ENCODE measurements around the gene DHX32.
"Not testable (repeated sequence)": the region's sequence is repeated elsewhere in the genome, so short reads cannot be mapped to it uniquely, and the experiment has no call there.

DNA sequence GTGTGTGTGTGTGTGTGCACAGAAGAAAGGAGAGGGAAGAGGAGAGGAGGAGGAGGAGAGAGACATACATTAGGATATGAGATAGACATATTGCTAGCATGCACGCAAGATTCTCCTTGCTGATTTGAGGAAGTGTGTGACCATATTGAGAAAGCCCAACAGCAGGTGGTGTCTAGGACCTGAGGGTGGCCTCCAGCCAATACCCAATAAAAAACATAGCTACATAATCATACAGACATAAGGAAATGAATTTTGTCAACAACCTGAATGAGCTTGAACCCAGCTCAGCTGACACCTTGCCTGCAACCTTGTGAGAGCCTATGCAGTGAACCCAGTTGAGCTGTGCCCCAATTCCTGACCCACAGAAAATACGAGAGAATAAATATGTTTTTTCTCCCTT is 26.5 kb upstream of the DHX32 start:
- not testable (repeated sequence) for TF ChIP-seq POLR2AphosphoS5 (IDR thresholded peaks at IDR 0.05; ENCODE audit: low read depth, low read length); POLR2A (IDR thresholded peaks at IDR 0.05; ENCODE audit: low read depth, low read length); TAF1 (IDR thresholded peaks at IDR 0.05; ENCODE audit: low read depth, low read length); PAX5 (IDR thresholded peaks at IDR 0.05; ENCODE audit: insufficient read depth, low read length, severe bottlenecking)

All from GM12891 (cell line).